Measurements from ENCODE around the gene PRKRIP1.

DNA sequence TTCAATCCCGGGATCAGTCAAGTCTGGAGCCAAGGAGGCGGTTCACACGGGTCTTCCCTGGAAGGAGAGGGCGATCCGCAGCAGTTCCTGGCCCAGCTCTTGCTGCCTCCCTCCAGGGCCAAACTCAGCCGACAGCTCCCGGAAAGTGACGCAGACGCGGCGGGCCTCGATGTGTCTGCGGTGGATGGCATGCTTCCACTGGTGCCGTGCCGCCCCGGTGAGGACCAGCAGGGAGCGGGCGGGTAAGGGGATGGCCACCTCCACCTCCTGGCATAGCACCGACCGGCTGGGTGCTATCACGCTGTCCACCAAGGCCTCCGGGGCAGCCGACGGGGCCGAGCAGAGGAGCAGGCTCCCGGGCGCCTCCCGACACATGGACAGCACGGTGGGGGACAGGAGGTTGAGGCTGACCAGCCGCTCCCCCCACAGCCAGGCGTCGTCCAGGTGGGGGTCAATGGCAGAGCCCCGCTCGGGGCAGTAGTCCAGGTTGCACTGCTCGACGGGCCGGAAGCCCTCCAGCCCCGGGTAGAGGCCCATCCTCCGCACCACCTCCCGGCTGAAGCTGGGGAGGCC lies 61.3 kb downstream of the PRKRIP1 start:
- TF ChIP-seq, protein P1, sequence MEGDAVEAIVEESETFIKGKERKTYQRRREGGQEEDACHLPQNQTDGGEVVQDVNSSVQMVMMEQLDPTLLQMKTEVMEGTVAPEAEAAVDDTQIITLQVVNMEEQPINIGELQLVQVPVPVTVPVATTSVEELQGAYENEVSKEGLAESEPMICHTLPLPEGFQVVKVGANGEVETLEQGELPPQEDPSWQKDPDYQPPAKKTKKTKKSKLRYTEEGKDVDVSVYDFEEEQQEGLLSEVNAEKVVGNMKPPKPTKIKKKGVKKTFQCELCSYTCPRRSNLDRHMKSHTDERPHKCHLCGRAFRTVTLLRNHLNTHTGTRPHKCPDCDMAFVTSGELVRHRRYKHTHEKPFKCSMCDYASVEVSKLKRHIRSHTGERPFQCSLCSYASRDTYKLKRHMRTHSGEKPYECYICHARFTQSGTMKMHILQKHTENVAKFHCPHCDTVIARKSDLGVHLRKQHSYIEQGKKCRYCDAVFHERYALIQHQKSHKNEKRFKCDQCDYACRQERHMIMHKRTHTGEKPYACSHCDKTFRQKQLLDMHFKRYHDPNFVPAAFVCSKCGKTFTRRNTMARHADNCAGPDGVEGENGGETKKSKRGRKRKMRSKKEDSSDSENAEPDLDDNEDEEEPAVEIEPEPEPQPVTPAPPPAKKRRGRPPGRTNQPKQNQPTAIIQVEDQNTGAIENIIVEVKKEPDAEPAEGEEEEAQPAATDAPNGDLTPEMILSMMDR (IDR thresholded peaks at IDR 0.05; ENCODE audit: low read depth, low read length), result no peak
- TF ChIP-seq POLR2A (IDR thresholded peaks at IDR 0.05; ENCODE audit: extremely low read depth, insufficient read length), result no peak
- TF ChIP-seq, protein P2, sequence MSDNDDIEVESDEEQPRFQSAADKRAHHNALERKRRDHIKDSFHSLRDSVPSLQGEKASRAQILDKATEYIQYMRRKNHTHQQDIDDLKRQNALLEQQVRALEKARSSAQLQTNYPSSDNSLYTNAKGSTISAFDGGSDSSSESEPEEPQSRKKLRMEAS (IDR thresholded peaks at IDR 0.05; ENCODE audit: low read depth, low read length), result no peak

Measured in NB4 (cell line).